Measurements from ENCODE around the gene WHRN.

The WHRN gene

DNA sequence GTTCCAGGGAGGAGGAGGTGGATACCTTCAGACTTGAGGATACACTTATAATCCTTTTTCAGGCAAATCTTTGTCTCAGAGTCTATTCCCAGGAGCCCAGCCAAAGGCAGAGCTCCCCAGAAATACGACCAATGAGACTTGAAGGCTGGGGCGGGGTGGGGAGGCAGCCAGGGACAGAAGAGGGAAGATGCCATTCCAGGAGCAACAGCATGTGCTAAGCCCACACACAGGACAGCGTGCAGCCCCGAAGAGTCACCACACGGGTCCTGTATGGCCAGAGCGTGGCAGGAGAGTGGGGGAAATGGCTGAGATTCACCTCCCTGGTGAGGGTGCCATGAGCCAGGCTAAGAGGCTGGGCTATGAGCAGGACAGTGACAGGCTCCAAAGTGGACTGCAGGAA is 35.2 kb downstream of the WHRN start:
- no peak for DNase-seq

- DNase-seq: no peak
Measured at GRCh38 chr9:114469091-114469853, 36.0 kb downstream of the WHRN start.

DNA sequence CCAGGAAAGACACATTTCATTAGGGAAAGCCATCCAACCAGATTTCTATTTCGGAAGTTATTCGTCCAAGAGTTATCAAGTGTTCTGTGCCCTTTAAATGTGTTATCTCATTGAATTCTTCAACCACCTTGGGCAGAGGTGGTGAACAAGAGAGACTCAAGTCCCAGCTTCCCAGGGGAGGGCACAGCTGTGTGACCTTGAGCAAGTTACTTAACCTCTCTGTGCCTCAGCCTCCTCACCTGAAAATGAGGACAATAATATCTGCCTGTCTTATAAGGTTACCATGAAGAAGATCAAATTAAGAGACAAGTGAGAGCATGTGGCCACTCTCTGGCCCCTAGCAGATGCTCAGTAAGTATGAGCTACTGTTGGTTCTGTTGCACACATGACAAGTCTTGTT is 37.4 kb downstream of the WHRN start:
- no peak for DNase-seq

GRCh38 chr9:114467226-114467750 is 38.0 kb downstream of the WHRN start:
- DNase-seq: no peak

GRCh38 chr9:114465906-114466900 is 39.1 kb downstream of the WHRN start:
- no peak for DNase-seq

DNA sequence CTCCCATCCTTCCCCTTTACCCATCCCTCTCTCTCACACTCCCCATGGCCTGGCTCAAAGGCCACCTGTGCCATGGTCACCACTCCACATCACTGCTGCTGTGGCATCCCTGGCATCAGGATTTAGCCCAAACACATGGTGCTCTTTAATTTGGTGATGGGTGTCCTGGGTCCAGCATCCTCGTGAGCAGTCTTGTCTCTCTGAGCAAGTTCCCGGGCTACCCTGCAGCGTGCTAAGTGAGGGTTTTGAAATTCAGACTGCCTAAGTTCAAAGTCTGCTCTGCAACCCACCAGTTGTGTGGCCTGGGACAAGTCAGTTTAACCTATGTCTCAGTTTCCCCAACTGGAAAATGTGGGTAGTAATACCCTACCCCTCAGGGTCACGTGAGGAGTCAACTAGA is 39.9 kb downstream of the WHRN start:
- DNase-seq: no peak

DNA sequence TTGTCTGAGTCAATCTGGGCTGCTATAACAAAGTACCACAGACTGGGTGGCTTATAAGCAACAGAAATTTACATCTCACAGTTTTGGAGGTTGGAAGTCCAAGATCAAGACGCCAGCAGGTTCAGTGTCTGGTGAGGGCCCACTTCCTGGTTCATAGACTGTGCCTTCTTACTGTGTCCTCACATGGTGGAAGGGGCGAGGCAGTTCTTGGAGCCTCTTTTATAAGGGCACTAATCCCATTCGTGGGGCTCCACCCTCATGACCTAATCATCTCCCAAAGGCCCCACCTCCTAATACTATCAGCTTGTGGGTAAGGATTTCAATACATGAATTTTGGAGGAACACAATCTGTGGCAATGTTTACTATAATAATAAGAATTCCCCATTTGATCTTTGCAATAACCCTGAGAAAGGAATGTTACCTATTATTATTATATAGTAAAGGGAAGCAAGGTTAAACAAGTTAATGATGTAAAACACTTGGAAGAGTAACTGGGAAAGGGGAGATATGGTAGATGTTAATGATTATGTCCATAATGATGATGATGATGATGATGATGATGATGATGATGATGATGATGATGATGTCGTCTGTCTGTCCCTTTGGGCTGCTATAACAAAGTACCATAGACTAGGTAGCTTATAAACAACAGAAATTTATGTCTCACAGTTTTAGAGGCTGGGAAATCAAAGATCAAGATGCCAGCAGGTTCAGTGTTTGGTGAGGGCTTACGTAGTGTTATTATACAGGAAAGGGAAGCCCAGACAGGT is 40.8 kb downstream of the WHRN start:
- no peak for DNase-seq

DNA sequence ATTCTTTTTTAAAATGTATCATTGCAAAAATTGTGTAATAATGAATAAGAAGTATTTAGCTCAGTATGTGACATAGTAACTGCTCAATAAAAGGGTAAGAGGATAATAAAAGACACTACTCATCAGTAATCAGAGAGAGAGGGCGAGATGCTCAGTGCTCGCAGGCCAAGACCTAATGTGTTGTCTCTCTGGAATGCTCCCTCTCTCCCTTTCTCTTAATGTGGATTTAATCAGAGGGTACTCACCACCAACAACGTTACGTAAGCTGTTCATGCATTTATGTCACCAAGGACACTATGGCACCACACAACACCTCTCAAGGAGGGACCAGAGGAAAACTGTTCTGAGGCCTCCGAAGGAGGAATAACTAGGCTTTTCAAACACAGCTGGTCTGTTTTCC is 42.5 kb downstream of the WHRN start:
- no peak for DNase-seq

GRCh38 chr9:114461468-114461867 is 43.8 kb downstream of the WHRN start:
- no peak for DNase-seq

DNA sequence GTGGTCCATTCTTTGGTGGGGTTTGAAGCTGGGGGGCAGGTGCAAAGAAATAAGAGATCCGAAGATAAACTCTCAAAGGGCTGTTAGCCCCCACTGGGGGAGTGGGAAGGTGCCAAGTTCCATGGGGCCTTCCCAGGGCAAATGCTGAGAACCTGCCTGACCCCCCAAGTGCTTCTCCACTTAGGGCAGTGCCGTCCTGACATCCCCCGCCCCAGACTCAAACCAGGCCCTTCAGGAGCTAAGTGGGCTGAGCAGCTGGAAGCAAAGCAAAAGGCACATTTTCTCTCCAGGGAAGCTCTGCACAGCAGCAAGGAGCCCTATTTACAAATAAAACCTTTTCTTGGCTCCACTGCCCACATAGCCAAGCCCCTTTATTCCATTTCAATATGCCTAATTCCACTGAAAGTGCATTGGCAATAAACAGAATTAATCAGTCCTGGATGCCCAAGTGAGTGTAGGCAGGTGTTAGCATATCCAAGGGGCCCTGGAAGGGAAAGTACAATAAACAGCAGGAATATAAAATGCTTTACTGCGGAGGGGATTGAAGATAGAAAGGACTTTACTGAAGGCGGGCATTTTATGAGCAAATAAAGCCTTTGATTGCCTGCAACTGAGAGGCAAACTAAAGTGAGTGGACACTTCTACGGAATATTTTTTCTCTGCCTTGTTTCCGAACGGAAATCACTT is 44.6 kb downstream of the WHRN start:
- DNase-seq: no peak

- no peak for DNase-seq
Measured at GRCh38 chr9:114459464-114459863, 45.8 kb downstream of the WHRN start.

GRCh38 chr9:114456929-114457328 is 48.3 kb downstream of the WHRN start:
- DNase-seq: no peak

DNA sequence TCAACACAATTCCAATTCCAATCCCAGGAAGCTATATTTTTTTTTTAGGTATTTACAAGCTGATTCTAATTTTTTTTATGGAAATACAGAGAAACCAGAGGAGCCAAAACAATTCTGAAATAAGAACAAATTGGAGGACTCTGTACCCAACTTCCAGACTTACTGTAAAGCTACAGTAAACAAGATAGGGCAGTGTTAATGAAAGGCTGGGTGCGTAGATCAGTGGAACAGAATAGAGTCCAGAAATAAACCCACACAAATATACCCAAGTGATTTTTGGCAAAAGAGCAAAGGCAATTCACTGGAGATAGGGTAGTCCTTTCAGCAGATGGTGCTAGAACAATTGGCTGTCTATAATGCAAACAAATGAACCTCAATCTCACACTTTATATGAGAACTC is 50.6 kb downstream of the WHRN start:
- DNase-seq: no peak

- DNase-seq: no peak
Measured at GRCh38 chr9:114452219-114453165, 52.8 kb downstream of the WHRN start.

DNA sequence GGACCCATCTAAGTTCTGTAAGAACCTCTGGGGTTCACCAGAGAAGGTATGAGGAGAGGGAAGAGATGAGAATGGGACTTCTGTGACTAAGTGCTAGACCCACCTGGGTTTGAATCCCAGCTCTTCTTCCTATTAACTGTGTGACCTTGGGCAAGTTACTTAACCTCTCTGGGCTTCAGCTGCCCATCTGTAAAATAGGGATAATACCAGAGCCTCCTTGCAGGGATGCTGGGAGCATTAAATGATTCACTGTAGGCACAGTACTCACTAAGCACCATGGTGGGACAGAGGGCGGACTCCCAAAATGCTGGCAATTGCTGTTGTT is 53.6 kb downstream of the WHRN start:
- DNase-seq: no peak

DNA sequence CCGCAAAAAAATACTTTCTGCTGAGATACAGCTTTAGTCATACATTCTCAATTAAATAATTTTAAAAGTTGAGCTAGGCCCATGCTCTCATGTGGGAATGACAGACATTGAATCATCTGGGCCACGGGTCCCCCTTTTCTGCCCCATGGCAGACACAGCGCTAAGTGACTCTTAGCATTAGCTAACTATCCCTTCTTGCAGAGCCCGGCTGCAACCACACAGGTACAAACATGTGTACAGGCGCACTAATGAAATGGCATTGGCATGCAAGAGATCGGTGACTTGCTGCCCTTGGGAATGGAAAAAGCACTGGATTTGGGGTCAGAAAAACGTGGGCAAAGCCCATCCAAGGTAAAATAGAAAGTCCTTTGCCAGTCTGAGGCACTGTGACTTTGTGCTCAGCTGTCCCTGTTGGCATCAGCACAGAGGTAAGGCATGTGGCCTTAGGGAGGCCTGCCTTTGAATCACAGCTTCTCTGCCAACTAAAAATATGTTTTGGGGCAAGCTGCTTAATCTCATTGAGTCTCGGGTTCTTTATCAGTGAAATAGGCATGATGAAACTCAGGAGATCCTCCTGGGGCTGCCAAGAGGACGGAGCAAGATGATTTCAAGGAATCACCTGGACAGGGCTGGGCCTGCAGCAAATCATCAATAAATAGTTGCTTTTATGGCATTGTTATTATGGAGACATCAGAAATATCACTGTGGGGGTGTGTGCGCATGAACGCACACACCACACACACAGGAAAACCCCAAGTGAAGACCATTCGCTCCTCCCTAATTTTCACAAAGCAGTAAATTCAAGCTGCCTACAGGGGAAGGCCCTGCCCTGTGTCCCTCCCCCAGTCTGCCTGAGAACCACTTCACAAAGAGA is 54.2 kb downstream of the WHRN start:
- DNase-seq: no peak

DNA sequence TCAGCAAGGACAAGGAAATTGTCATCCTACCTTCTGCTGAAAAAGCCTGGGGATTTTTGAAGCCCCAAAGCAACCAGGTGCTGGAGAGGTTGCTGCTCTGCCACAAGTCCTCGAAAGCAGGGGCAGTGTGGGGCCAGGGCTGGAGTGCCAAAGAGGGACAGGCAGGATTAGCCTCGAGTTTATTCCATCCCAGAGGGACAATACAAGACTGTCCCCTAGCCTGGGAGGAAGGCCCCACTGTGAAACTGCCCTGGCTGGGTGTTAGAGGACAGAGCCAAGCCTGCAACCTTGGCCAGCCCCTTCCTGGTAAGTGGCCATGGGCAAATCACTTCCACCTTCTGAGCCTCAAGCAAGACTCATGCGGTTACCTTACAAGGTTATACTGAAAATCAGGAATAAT is 55.1 kb downstream of the WHRN start:
- no peak for DNase-seq

DNA sequence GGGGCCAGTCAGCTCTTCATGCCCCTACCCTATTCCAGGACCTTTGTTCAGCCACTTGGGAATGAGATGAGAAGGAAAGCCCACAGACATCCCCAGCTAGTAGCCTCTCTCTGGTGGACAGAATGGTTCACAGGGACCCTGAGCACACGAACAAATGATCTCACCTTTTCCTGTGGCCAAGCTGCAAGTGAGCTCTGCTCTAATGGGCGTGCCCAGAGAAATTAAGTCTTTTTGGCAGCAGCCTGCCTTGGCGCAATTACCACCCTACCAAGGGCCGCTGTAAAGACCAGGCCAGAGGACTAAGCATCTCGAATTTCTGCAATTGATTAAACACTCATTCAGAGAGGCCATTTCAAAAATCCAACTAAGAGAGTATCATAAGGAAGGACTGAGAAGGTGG is 56.0 kb downstream of the WHRN start:
- no peak for DNase-seq

- DNase-seq: no peak
Measured at GRCh38 chr9:114448706-114449105, 56.6 kb downstream of the WHRN start.
